Measurements from ENCODE around the gene NINJ1. TPM values are rescaled to one million over a fixed set of nuclear protein-coding genes. Genes with fewer than 3 reads are reported as not detected.

Gene NINJ1
- total and polyA plus RNA-seq, 5 donors from 2014 or later: 68.5 to 144 (median 75.4) TPM

- Mint-ChIP-seq H3K36me3 (peaks cover 30% of the 10 kb centered on the region), H3K4me3 (peak overlapping the region in 1 of 4 donors; percentile 12), H3K4me1 (peaks cover 5 to 58% (median 39%) of the 10 kb centered on the region in 4 donors), H3K27me3 (no peaks in the 10 kb centered on the region), H3K27ac (peak overlapping the region; percentile 30 to 87 (median 63)), H3K9me3 (peaks cover 0 to 4% (median 0%) of the 10 kb centered on the region in 7 donors)
- Histone ChIP-seq H3K36me3 (ENCODE audit: control insufficient read depth, insufficient read depth, low read length) (peaks cover 33% of the 10 kb centered on the region), H3K9me3 (ENCODE audit: control insufficient read depth in 2 of 2, low read length in 2 of 2) (peaks cover 0 to 5% of the 10 kb centered on the region in 2 experiments), H3K27ac (ENCODE audit: insufficient read depth, low read length, poor library complexity, severe bottlenecking) (no peak overlapping the region), H3K27me3 (ENCODE audit: control insufficient read depth, insufficient read depth, low read length) (no peaks in the 10 kb centered on the region), H3K4me3 (ENCODE audit: low read depth, low read length) (no peak overlapping the region), H3K4me1 (ENCODE audit: control insufficient read depth, insufficient read depth, low read length, poor library complexity, severe bottlenecking) (peaks cover 29% of the 10 kb centered on the region)
- ATAC-seq (ENCODE audit: low read depth in 2 of 2): no peak
- no peak for DNase-seq
Observed at GRCh38 chr9:93090091-93090655, 43.9 kb downstream of the NINJ1 start.

GRCh38 chr9:93089481-93089991, 44.5 kb downstream of the NINJ1 start:
- Histone ChIP-seq H3K4me3 (ENCODE audit: low read depth, low read length) (no peak overlapping the region), H3K27me3 (ENCODE audit: control insufficient read depth, insufficient read depth, low read length) (no peaks in the 10 kb centered on the region), H3K4me1 (ENCODE audit: control insufficient read depth, insufficient read depth, low read length, poor library complexity, severe bottlenecking) (peaks cover 22% of the 10 kb centered on the region), H3K9me3 (ENCODE audit: control insufficient read depth in 2 of 2, low read length in 2 of 2) (peaks cover 0 to 5% of the 10 kb centered on the region in 2 experiments), H3K27ac (ENCODE audit: insufficient read depth, low read length, poor library complexity, severe bottlenecking) (no peak overlapping the region), H3K36me3 (ENCODE audit: control insufficient read depth, insufficient read depth, low read length) (peaks cover 39% of the 10 kb centered on the region)
- Mint-ChIP-seq H3K9me3 (peaks cover 0 to 4% (median 0%) of the 10 kb centered on the region in 7 donors), H3K36me3 (peaks cover 30% of the 10 kb centered on the region), H3K27ac (peak overlapping the region in 2 of 3 donors; percentile 30 to 63), H3K4me1 (peaks cover 5 to 51% (median 35%) of the 10 kb centered on the region in 4 donors), H3K4me3 (peak overlapping the region in 1 of 4 donors; percentile 12), H3K27me3 (no peaks in the 10 kb centered on the region)
- no peak for ATAC-seq (ENCODE audit: low read depth in 2 of 2)
- no peak for DNase-seq

- Histone ChIP-seq H3K9me3 (ENCODE audit: control insufficient read depth in 2 of 2, low read length in 2 of 2) (peaks cover 0 to 5% of the 10 kb centered on the region in 2 experiments), H3K36me3 (ENCODE audit: control insufficient read depth, insufficient read depth, low read length) (peaks cover 45% of the 10 kb centered on the region), H3K4me3 (ENCODE audit: low read depth, low read length) (no peak overlapping the region), H3K27me3 (ENCODE audit: control insufficient read depth, insufficient read depth, low read length) (no peaks in the 10 kb centered on the region), H3K27ac (ENCODE audit: insufficient read depth, low read length, poor library complexity, severe bottlenecking) (no peak overlapping the region), H3K4me1 (ENCODE audit: control insufficient read depth, insufficient read depth, low read length, poor library complexity, severe bottlenecking) (peaks cover 20% of the 10 kb centered on the region)
- Mint-ChIP-seq H3K27ac (peak overlapping the region in 1 of 3 donors; percentile 85), H3K4me1 (peaks cover 5 to 46% (median 31%) of the 10 kb centered on the region in 4 donors), H3K27me3 (no peaks in the 10 kb centered on the region), H3K4me3 (no peak overlapping the region), H3K36me3 (peaks cover 30% of the 10 kb centered on the region), H3K9me3 (peaks cover 0 to 4% (median 0%) of the 10 kb centered on the region in 7 donors)
- no peak for DNase-seq
- no peak for ATAC-seq (ENCODE audit: low read depth in 2 of 2)
Observed at GRCh38 chr9:93089024-93089423, 45.0 kb downstream of the NINJ1 start.

- peaks cover 7 to 46% (median 31%) of the 10 kb centered on the region in 4 donors for H3K4me1 Mint-ChIP-seq
- no peak for DNase-seq
Observed at GRCh38 chr9:93088656-93089015, 45.4 kb downstream of the NINJ1 start.

GRCh38 chr9:93087971-93088655, 45.9 kb downstream of the NINJ1 start:
- Histone ChIP-seq H3K27me3 (ENCODE audit: control insufficient read depth, insufficient read depth, low read length) (no peaks in the 10 kb centered on the region), H3K36me3 (ENCODE audit: control insufficient read depth, insufficient read depth, low read length) (peaks cover 46% of the 10 kb centered on the region), H3K9me3 (ENCODE audit: control insufficient read depth in 2 of 2, low read length in 2 of 2) (peaks cover 0 to 5% of the 10 kb centered on the region in 2 experiments), H3K4me3 (ENCODE audit: low read depth, low read length) (no peak overlapping the region), H3K4me1 (ENCODE audit: control insufficient read depth, insufficient read depth, low read length, poor library complexity, severe bottlenecking) (peaks cover 20% of the 10 kb centered on the region), H3K27ac (ENCODE audit: insufficient read depth, low read length, poor library complexity, severe bottlenecking) (no peak overlapping the region)
- Mint-ChIP-seq H3K36me3 (peaks cover 36% of the 10 kb centered on the region), H3K27ac (peak overlapping the region in 2 of 3 donors; percentile 52 to 85), H3K4me3 (no peak overlapping the region), H3K4me1 (peaks cover 10 to 46% (median 30%) of the 10 kb centered on the region in 4 donors), H3K27me3 (no peaks in the 10 kb centered on the region), H3K9me3 (peaks cover 0 to 4% (median 0%) of the 10 kb centered on the region in 7 donors)
- ATAC-seq (ENCODE audit: low read depth in 2 of 2) (no peak), DNase-seq (no peak)

More at GRCh38 chr9:93088656-93089015, 45.4 kb downstream of the NINJ1 start:
- H3K27me3 ChIP-seq (ENCODE audit: control insufficient read depth, insufficient read depth, low read length): no peaks in the 10 kb centered on the region
- peaks cover 0 to 5% of the 10 kb centered on the region in 2 experiments for H3K9me3 ChIP-seq (ENCODE audit: control insufficient read depth in 2 of 2, low read length in 2 of 2)
- peaks cover 33% of the 10 kb centered on the region for H3K36me3 Mint-ChIP-seq
- no peaks in the 10 kb centered on the region for H3K27me3 Mint-ChIP-seq
- H3K36me3 ChIP-seq (ENCODE audit: control insufficient read depth, insufficient read depth, low read length): peaks cover 46% of the 10 kb centered on the region
- H3K4me3 Mint-ChIP-seq: no peak overlapping the region
- no peak overlapping the region for H3K27ac ChIP-seq (ENCODE audit: insufficient read depth, low read length, poor library complexity, severe bottlenecking)
- peak overlapping the region in 2 of 3 donors; percentile 52 to 85 for H3K27ac Mint-ChIP-seq
- no peak for ATAC-seq (ENCODE audit: low read depth in 2 of 2)
- peaks cover 20% of the 10 kb centered on the region for H3K4me1 ChIP-seq (ENCODE audit: control insufficient read depth, insufficient read depth, low read length, poor library complexity, severe bottlenecking)
- peaks cover 0 to 4% (median 0%) of the 10 kb centered on the region in 7 donors for H3K9me3 Mint-ChIP-seq
- H3K4me3 ChIP-seq (ENCODE audit: low read depth, low read length): no peak overlapping the region

- no peaks in the 10 kb centered on the region for H3K27me3 Mint-ChIP-seq
- H3K9me3 ChIP-seq (ENCODE audit: control insufficient read depth in 2 of 2, low read length in 2 of 2): peaks cover 0 to 5% of the 10 kb centered on the region in 2 experiments
- H3K36me3 ChIP-seq (ENCODE audit: control insufficient read depth, insufficient read depth, low read length): peaks cover 51% of the 10 kb centered on the region
- H3K4me1 Mint-ChIP-seq: peaks cover 10 to 41% (median 21%) of the 10 kb centered on the region in 4 donors
- no peak overlapping the region for H3K4me3 ChIP-seq (ENCODE audit: low read depth, low read length)
- no peak overlapping the region for H3K27ac ChIP-seq (ENCODE audit: insufficient read depth, low read length, poor library complexity, severe bottlenecking)
- H3K4me3 Mint-ChIP-seq: no peak overlapping the region
- no peaks in the 10 kb centered on the region for H3K27me3 ChIP-seq (ENCODE audit: control insufficient read depth, insufficient read depth, low read length)
- H3K9me3 Mint-ChIP-seq: peaks cover 0 to 4% (median 0%) of the 10 kb centered on the region in 7 donors
- DNase-seq (no peak), ATAC-seq (ENCODE audit: low read depth in 2 of 2) (no peak)
- peaks cover 20% of the 10 kb centered on the region for H3K4me1 ChIP-seq (ENCODE audit: control insufficient read depth, insufficient read depth, low read length, poor library complexity, severe bottlenecking)
- peaks cover 41% of the 10 kb centered on the region for H3K36me3 Mint-ChIP-seq
- H3K27ac Mint-ChIP-seq: peak overlapping the region; percentile 58 to 91 (median 75)
Observed at GRCh38 chr9:93086447-93087224, 47.4 kb downstream of the NINJ1 start.

- peaks cover 43% of the 10 kb centered on the region for H3K36me3 Mint-ChIP-seq
- Histone ChIP-seq H3K27ac (ENCODE audit: insufficient read depth, low read length, poor library complexity, severe bottlenecking) (no peak overlapping the region), H3K9me3 (ENCODE audit: control insufficient read depth in 2 of 2, low read length in 2 of 2) (peaks cover 0 to 5% of the 10 kb centered on the region in 2 experiments), H3K36me3 (ENCODE audit: control insufficient read depth, insufficient read depth, low read length) (peaks cover 60% of the 10 kb centered on the region), H3K4me1 (ENCODE audit: control insufficient read depth, insufficient read depth, low read length, poor library complexity, severe bottlenecking) (peaks cover 20% of the 10 kb centered on the region), H3K4me3 (ENCODE audit: low read depth, low read length) (no peak overlapping the region), H3K27me3 (ENCODE audit: control insufficient read depth, insufficient read depth, low read length) (no peaks in the 10 kb centered on the region)
- no peaks in the 10 kb centered on the region for H3K27me3 Mint-ChIP-seq
- ATAC-seq (ENCODE audit: low read depth in 2 of 2) (no peak), DNase-seq (no peak)
- peaks cover 0 to 4% (median 0%) of the 10 kb centered on the region in 7 donors for H3K9me3 Mint-ChIP-seq
- H3K4me3 Mint-ChIP-seq: no peak overlapping the region
- H3K27ac Mint-ChIP-seq: no peak overlapping the region
- H3K4me1 Mint-ChIP-seq: peaks cover 5 to 39% (median 17%) of the 10 kb centered on the region in 4 donors
Observed at GRCh38 chr9:93085676-93086075, 48.4 kb downstream of the NINJ1 start.
